ENCODE data around the gene POTEG.
"Not testable (repeated sequence)": the region's sequence is repeated elsewhere in the genome, so short reads cannot be mapped to it uniquely, and the experiment has no call there.

The POTEG gene
- total RNA-seq = 0 reads per million in 2 donors

DNA sequence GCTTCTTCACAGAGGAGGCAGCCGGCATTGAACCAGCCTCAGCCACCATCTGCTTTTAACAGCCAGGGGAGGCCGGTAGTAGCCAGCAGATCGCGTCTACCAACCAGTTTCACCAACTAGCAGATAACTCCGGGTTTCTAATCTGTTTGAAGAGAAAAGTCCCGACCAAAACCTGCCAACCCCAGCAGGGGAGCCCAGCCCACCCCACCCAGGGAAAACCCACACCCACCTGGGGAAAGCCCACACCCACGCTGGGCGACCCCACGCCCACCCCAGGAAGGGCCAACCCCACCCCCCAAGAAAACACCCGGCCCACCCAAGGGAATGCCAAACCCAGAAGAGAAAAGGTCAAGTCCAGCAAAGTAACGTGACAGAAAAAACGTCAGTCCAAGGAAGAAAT is at the start of gene POTEG:
POTEG (minus strand) TSS at position 101 of the 400 bp plus-strand sequence; CDS start at position 49, 52 bp downstream.
- not testable (repeated sequence) for DNase-seq

DNA sequence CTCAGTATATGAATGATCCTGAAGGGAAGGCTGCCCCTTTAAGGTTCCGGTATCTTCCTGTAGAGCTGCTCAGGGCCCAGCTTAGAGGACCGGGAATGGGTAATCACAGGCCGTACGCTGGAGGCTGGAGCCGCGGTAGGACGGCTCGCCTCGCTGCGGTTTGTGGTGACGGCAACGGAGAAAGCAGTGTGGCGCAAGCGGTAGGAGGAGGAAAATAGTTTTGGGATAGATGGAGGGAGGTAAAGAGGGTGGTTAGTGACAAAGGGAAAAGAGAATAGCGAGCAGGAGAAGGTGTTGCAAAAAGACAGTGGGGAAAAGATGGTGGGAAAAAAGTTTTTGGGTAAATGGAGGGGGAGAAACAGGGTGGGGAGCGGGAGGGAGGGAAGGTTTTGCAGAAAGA is 48.0 kb upstream of the POTEG start:
- DNase-seq = not testable (repeated sequence)

DNA sequence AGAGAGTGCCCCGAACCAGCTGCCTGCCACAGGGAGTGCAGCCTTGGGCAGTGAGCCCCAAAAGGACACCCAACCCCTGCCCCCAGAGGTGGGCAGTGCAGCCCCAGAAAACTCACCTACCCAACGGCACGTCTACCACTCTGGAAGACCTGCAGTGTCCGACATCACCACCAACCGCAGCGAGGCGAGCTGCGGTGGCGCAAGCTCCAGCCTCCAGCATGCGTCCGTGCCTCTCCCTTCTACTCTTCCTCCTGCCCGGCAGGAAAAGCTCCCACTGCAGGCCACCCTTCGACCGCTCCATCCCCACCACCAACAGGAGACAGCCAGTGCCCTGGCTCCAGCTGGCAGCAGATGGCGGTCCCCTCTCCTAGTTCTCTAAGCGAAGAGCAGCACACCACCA is 47.3 kb upstream of the POTEG start:
- DNase-seq = not testable (repeated sequence)

DNA sequence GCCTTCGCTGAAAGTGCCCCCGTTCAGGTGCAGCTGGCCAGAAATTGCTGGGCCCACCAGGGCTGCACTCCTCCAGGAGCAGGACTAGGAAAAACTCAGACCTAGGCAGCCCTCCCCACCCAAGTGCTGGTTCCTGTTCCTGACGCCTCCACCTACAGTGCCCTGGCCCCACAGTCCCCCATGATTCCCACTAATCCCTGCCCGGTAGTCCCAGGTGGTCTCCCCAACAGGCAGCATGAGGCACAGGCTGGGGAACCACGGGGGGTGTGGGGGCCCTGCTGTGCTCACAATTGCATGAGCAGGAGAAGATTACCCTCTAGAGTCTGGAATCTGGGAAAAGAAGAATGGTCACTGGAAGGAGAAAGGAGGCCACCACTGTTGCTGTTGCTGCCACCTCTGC is 46.4 kb upstream of the POTEG start:
- DNase-seq = not testable (repeated sequence)

DNA sequence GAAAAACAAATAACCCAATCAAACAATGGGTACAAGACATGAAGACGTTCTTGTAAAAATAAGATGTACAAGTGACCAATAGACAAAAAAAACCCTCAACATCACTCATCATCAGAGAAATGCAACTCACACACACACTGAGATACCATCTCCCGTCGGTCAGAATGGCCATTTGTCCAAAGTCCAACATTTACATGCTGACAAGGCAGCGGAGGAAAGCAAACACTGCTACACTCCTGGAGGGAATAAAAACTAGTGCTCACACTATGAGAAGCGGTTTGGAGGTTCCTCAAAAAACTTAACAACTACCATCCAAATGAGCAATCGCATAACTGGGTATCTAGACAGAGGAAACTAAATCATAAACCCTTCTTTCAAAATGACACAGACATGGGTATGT is 11.6 kb upstream of the POTEG start:
- not testable (repeated sequence) for DNase-seq

DNA sequence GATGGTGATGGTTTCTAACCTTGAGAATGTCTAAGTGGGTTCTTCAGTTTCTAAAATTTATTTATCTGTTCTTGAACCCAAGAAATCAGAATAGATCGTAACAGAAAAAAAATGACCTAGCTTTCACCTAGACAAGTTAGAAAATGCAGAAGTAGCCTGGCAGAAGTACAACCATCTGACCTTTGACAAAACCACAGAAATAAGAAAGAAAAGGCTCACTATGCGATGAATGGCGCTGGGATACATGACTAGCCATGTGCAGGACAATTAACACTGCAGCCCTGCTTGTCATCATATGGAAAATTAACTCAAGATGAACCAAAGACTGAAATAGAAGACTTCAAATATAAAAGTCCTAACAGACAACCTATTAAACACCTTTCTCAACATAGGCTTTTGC is 5.7 kb upstream of the POTEG start:
- not testable (repeated sequence) for DNase-seq

DNA sequence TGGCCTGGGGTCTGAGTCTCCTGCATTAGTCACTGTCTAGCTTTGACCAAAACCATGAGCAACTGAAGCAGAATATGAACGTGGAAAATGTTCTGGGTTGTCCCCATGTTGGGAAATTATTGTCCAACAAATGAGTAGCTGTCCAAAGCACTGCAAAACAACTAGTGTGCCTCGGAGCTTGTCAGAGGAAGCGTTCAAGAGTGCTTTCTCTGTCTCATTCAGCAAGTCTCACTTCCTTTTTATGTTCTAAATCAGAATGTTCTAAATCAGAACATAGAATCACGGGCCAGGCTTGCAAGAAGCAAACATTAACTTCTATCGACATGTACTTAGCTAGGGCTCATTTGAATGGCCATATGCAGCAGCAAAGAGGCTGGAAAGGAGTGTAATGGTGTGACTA is 5.1 kb upstream of the POTEG start:
- DNase-seq = not testable (repeated sequence)

DNA sequence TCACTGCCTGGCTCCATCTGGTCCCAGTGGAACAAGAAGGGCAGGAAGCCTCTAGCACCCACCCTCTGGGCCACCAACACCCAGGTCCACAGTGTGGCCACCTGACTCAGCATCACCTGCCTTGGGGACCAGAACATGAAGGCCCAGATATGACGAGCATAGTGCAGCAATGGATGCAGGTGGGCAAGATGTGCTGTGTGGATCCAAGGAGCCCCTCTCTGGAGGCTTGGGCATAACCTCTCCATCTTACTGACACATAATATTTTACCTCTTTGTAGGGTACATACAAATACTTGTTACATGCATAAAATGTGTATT is 2.9 kb upstream of the POTEG start:
- not testable (repeated sequence) for DNase-seq

DNA sequence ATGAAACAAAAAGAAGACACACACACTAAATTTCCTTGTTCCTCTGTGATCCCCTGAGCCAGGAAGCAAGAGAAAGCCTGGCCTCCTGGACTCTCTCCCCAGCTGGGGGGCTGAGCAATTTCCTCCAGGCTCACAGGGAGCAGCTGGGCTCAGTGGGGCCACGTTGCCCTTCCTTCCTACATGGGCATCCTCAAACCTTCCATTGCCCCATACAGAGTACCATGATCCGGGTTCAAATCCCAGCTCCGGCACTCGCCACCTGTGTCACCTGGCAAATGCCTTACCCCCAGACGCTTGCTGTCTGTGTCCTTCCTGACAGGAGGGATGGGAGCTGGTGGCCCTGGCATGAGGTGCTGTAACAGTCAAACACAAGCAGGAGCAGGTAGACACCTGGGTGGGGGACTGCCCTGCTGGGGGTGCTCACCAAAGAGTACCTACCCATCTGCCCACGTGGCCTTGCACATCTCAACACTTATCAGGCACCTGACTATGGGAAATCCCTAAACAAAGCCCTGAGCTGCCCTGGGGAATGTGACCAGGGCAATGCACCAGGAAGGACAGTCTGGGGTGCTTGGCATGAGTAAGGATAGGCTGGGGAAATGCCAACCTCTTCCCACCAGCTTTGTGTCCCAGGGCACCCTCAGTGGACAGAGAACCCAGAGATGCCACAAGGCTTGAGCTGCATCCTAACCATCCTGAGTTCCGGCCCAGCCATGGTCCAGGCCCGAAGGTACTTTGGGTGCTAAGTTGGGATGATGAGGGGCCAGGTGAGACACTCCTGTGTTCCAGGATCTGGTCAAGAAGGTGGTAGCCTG is 2.4 kb upstream of the POTEG start:
- not testable (repeated sequence) for DNase-seq

DNA sequence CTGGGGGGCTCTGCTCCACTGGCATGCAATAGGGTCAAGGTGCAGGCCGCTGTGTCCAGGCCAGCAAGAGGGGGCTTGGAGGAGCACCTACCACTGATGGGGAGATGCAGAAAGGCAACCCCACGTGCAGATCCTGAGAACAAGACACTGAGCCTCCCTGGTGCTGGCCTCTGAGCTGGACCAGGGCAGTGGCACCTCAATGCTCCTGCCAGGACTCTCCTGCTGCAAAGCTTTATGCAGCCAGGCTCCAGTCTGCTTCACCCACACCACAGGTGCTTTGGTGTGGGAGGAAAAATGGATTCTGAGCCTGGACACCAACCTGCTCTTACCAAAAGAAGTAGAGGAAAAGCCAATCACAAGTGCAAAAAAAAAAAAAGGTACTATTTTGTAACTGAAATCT is 1.7 kb upstream of the POTEG start:
- not testable (repeated sequence) for DNase-seq

DNA sequence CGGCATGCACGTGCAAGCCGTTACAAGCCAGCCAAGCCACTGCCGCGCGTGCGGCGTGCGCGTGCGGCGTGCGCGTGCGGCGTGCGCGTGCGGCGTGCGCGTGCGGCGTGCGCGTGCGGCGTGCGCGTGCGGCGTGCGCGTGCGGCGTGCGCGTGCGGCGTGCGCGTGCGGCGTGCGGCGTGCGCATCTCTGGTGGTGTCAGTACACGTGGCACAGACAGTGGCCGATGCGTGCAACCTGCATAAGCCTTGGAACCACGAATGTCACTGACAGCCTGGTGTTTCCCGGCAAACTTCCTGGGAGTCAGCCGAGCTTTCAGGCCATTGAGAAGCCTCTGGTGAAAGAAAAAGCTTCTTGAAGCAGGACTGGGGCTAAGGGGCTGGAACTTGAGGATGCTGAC is 750 bp upstream of the POTEG start:
- not testable (repeated sequence) for DNase-seq

DNA sequence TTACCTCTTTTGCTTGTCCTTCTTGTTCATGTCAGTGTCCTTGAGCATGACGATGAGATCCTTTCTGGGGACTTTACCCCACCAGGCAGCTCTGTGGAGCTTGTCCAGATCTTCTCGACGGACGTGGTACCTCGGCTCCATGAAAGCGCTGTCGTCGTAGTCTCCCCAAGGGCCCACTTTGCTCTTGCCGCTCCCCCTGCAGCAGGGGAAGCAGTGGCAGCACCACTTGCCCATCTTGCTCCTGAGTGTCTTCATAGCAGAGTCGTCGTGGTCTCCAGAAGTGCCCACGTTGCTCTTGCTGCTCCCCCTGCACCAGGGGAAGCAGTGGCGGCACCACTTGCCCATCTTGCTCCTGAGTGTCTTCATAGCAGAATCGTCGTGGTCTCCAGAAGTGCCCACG is 376 bp downstream of the POTEG start:
- DNase-seq = not testable (repeated sequence)

DNA sequence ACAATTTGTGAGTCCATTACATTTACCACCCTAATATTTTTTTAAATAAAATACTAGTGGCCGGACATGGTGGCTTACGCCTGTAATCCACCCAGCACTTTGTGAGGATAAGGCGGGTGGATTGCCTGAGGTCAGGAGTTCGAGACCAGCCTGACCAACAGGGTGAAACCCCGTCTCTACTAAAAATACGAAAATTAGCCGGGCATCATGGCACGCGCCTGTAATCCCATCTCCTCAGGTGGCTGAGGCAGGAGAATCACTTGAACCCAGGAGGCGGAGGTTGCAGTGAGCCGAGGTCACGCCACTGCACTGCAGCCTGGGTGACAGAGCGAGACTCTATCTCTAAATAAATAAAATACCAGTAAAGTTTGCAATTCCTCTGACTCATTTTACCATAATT is 25.6 kb downstream of the POTEG start:
- DNase-seq = not testable (repeated sequence)

DNA sequence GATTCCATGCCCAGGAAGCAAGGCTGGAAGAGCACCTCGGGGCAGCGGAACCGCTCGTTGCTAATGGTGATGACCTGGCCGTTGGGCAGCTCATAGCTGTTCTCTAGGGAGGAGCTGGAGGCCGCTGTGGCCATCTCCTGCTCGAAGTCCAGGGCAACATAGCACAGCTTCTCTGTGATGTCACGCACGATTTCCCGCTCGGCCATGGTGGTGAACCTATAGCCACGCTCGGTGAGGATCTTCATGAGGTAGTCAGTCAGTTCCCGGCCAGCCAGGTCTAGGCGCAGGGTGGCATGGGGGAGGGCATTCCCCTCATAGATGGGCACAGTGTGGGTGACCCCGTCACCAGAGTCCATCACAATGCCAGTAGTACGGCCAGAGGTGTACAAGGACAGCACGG is 32.0 kb downstream of the POTEG start:
- DNase-seq = not testable (repeated sequence)

DNA sequence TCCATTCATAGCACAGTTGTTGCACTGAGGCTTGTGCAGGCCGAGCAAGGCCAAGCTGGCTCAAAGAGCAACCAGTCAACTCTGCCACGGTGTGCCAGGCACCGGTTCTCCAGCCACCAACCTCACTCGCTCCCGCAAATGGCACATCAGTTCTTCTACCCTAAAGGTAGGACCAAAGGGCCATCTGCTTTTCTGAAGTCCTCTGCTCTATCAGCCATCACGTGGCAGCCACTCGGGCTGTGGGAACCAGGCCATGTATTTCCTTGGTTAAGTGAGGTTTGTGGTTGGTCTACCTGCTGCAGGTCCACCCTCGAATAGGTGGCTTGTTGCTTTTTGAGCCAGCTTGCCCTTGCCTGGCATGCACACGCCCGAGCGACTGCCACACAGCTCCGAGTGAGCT is 39.4 kb downstream of the POTEG start:
- not testable (repeated sequence) for DNase-seq

DNA sequence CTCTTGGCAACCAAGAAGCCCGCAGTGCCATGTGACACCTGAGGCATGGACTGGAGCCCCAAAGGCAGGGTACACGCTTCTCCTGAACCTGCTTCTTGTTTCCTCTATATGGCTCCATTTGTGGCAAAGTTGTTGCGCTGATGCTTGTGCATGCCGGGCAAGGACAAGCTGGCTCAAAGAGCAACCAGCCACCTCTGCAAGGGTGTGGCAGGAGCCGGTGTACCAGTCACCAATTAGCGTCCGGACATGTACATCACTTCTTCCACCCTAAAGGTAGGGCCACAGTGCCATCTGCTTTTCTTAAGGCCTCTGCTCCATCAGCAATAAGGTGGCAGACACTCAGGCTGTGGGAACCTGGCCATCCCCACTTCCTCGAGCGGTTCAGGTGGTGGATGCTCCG is 43.9 kb downstream of the POTEG start:
- not testable (repeated sequence) for DNase-seq

DNA sequence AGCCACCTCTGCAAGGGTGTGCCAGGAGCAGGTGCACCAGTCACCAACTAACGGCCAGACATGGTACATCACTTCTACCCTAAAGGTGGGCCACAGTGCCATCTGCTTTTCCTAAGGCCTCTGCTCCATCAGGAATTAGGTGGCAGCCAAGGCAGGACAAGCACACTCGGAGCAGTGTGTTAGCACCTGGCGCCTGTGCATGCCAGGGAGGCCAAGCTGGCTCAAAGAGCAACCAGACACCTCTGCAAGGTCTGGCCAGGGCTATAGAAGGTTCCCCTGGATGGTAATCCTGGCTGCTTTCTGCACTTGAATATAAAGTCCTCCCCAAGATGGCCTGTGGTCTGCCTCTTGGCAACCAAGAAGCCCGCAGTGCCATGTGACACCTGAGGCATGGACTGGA is 45.4 kb downstream of the POTEG start:
- DNase-seq = not testable (repeated sequence)

DNA sequence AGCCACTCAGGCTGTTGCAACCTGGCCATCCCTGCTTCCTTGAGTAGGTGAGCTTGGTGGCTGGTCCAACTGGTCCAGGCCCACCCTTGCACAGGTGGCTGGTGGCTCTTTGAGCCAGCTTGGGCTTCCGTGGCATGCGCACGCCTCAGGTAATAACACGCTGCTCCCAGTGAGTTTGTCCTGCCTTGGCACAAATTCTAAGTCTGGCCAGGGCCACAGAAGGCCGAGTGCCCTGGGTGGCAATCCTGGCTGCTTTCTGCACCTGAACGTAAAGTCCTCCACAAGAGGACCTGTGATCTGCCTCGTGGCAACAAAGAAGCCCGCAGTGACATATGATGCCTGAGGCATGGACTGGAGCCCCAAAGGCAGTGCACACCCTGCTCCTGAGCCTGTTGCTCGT is 47.1 kb downstream of the POTEG start:
- not testable (repeated sequence) for DNase-seq

DNA sequence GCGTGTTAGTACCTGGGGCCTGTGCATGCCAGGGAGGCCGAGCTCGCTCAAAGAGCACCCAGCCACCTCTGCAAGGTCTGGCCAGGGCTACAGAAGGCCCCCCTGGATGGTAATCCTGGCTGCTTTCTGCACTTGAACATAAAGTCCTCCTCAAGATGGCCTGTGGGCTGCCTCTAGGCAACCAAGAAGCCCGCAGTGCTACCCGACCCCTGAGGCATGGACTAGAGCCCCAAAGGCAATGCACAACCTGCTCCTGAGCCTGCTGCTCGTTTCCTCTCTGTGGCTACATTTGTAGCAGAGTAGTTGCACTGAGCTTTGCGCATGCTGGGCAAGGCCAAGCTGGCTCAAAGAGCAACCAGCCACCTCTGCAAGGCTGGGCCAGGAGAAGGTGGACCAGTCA is 47.8 kb downstream of the POTEG start:
- not testable (repeated sequence) for DNase-seq

DNA sequence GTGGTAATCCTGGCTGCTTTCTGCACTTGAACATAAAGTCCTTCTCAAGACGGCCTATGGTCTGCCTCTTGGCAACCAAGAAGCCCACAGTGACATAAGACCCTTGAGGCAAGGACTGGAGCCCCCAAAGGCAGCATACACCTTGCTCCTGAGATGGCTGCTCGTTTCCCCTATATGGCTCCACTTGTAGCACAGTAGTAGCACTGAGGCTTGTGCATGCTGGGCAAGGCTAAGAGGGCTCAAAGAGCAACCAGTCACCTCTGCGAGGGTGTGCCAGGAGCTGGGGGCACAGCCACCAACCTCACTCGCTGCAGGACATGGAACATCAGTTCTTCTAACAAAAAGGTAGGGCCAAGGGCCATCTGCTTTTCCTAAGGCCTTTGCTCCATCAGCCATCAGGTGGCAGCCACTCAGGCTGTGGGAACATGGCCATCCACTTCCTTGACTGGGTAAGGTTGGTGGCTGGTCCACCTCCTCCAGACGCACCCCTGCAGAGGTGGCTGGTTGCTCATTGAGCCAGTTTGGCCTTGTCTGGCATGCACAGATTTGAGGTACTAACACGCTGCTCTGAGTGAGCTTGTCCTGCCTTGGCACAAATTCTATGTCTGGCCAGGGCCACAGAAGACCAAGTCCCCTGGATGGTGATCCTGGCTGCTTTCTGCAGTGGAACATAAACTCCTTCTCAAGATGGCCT is 49.9 kb downstream of the POTEG start:
- DNase-seq = not testable (repeated sequence)

DNA sequence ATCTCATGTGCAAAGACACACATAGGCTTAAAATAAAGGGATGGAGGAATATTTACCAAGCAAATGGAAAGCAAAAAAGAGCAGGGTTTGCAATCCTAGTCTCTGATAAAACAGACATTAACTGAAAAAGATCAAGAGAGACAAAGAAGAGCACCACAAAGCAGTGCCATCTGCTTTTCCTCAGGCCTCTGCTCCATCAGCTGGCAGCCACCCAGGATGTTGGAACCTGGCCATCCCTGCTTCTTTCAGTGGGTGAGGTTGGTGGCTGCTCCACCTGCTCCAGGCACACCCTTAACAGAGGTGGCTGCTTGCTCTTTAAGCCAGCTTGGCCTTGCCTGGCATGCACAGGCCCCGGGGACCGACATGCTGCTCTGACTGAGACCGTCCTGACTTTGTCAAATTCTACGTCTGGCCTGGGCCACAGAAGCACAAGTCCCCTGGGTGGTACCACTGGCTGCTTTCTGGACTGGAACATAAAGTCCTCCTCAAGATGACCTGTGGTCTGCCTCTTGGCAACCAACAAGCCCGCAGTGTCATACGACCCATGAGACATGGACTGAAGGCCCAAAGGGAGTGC is 51.0 kb downstream of the POTEG start:
- DNase-seq = not testable (repeated sequence)

DNA sequence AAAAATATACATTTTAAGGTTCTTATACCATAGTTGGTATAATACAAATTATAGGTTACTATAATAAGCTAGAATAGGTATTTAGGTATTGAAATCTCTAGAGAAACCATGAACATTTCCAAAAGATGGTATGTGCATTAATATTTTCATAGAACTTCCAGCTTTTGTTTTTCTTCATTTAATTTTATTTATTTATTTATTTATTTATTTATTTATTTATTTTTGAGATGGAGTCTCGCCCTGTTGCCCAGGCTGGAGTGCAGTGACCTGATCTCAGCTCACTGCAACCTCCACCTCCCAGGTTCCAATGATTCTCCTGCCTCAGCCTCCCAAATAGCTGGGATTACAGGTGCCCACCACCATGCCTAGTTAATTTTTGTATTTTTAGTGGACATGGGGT is 54.0 kb downstream of the POTEG start:
- not testable (repeated sequence) for DNase-seq

DNA sequence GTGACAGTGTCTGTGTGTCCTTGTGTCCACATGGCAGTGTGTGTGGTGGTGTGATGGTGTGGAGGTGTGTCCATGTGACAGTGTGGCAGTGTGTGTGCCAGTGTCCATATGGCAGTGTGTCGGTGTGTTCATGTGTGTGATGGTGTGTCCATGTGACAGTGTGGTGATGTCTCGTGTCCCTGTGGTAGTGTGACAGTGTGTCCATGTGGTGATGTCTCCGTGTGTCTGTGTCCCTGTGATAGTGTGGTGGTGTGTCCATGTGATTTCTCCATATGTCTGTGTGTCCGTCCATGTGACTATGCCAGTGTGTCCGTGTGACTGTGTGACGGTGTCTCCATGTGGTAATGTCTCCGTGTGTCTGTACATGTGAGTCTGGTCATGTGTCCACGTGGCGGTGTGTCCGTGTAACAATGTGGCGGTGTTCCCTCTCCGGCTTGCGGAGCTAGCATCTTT is 59.7 kb downstream of the POTEG start:
- not testable (repeated sequence) for DNase-seq
